OCI-LY1 (cell line): ENCODE measurements around the gene CACNA2D4.

Source experiments
- H2AFZ ChIP-seq: fragments of 200-600 bp; sonication (generic), shearing (Covaris generic); 2 replicates; pipeline ENCODE4 v1.6.0; 2014; ENCODE audit warnings: antibody characterized with exemption, mild to moderate bottlenecking, low read length
- H3F3A ChIP-seq: fragments of 200-600 bp; sonication (generic), shearing (Covaris generic); 2 replicates; pipeline ENCODE4 v1.6.0; 2014; ENCODE audit warnings: mild to moderate bottlenecking, antibody characterized with exemption, low read length, moderate library complexity; ENCODE audit not compliant: insufficient read depth
- H3K27ac ChIP-seq: fragments of 200-600 bp; sonication (generic); 2 replicates; pipeline ENCODE4 v1.5.1; 2014; ENCODE audit warnings: low read length, mixed run types, mild to moderate bottlenecking, low read depth; ENCODE audit not compliant: poor library complexity, severe bottlenecking
- H3K27me3 ChIP-seq: fragments of 200-600 bp; sonication (generic); 2 replicates; pipeline ENCODE4 v1.6.0; 2014; ENCODE audit warnings: antibody characterized with exemption, mild to moderate bottlenecking, low read length, moderate library complexity; ENCODE audit not compliant: insufficient read depth
- H3K36me3 ChIP-seq: fragments of 200-600 bp; sonication (generic); 2 replicates; pipeline ENCODE4 v1.6.1; 2014; ENCODE audit warnings: mild to moderate bottlenecking, antibody characterized with exemption, low read length, moderate library complexity, mixed read lengths; ENCODE audit not compliant: insufficient read depth
- H3K4me1 ChIP-seq: fragments of 200-600 bp; sonication (generic); 2 replicates; pipeline ENCODE4 v1.5.1; 2014; ENCODE audit warnings: mild to moderate bottlenecking, low read length, moderate library complexity; ENCODE audit not compliant: insufficient read depth, severe bottlenecking
- H3K4me2 ChIP-seq: fragments of 200-600 bp; sonication (generic), shearing (Covaris generic); 2 replicates; pipeline ENCODE4 v1.6.1; 2014; ENCODE audit warnings: low read length
- H3K4me3 ChIP-seq: fragments of 200-600 bp; sonication (generic); 2 replicates; pipeline ENCODE4 v1.5.1; 2014; ENCODE audit warnings: low read length, low read depth, mild to moderate bottlenecking, mixed read lengths; ENCODE audit not compliant: poor library complexity, severe bottlenecking
- H3K79me2 ChIP-seq: fragments of 200-600 bp; shearing (Covaris generic); 2 replicates; pipeline ENCODE4 v1.6.1; 2016; ENCODE audit warnings: mixed run types, low read length, mixed read lengths; ENCODE audit not compliant: insufficient read depth
- H3K9ac ChIP-seq: fragments of 200-600 bp; sonication (generic), shearing (Covaris generic); 2 replicates; pipeline ENCODE4 v1.6.1; 2014; ENCODE audit warnings: mild to moderate bottlenecking, low read length, mixed read lengths
- H3K9me2 ChIP-seq: fragments of 200-600 bp; sonication (generic), shearing (Covaris generic); 2 replicates; pipeline ENCODE4 v1.6.1; 2014; ENCODE audit warnings: low read depth, mild to moderate bottlenecking, low read length, mixed read lengths
- H3K9me3 ChIP-seq: fragments of 200-600 bp; shearing (Covaris generic); 2 replicates; pipeline ENCODE4 v1.6.1; 2014; ENCODE audit warnings: low read length, mixed read lengths
- H4K20me1 ChIP-seq: fragments of 200-600 bp; sonication (generic), shearing (Covaris generic); 2 replicates; pipeline ENCODE4 v1.6.0; 2016; ENCODE audit warnings: mild to moderate bottlenecking, low read length; ENCODE audit not compliant: insufficient read depth
- CTCF ChIP-seq: fragments of 200-600 bp; sonication (generic), shearing (Covaris generic); IDR thresholded peaks from 2 replicates; pipeline ENCODE4 v1.5.1; 2017; ENCODE audit warnings: mild to moderate bottlenecking, antibody characterized with exemption, low read length, moderate library complexity, mixed read lengths
- EZH2 ChIP-seq: fragments of 200-600 bp; sonication (generic), shearing (Covaris generic); IDR thresholded peaks from 2 replicates; pipeline ENCODE4 v1.8.0; 2017; ENCODE audit warnings: borderline replicate concordance, mixed run types, mild to moderate bottlenecking, antibody characterized with exemption, low read length, moderate library complexity, mixed read lengths

The CACNA2D4 gene

GRCh38 chr12:1812650-1813302 lies 105.7 kb downstream of the CACNA2D4 start:
- Histone ChIP-seq H3K27me3 (peaks cover 19% of the 10 kb centered on the region; the same call in 1 of the 2 replicates), H3K4me3 (no peak overlapping the region), H3K36me3 (no peaks in the 10 kb centered on the region), H4K20me1 (no peaks in the 10 kb centered on the region), H2AFZ (no peak overlapping the region), H3K4me1 (peaks cover 4% of the 10 kb centered on the region), H3F3A (no peaks in the 10 kb centered on the region), H3K9me2 (no peaks in the 10 kb centered on the region), H3K9me3 (no peaks in the 10 kb centered on the region), H3K9ac (no peak overlapping the region), H3K79me2 (no peaks in the 10 kb centered on the region), H3K27ac (no peak overlapping the region), H3K4me2 (no peak overlapping the region)
- TF ChIP-seq CTCF, result no peak
- TF ChIP-seq EZH2, result no peak

DNA sequence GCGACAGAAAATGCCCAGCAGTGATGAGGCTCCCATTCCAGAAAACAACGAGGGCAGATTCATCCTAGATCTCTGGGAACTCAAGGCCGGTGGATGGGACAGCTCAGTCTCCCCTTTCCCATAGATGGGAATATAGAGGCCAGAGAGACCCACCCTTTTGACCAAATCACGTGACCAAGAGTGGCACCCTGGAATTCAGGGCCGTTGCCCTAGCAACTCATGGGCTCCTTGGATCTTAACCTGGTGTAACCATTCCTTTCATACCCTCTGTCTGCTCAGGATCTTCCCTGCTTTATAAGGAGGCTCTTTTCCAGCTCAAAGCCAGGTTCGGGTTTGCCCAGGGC lies 106.5 kb downstream of the CACNA2D4 start:
- Histone ChIP-seq H3K9me2 (no peaks in the 10 kb centered on the region), H3K79me2 (no peaks in the 10 kb centered on the region), H3K27me3 (peaks cover 16% of the 10 kb centered on the region; the same call in 1 of the 2 replicates), H3F3A (no peaks in the 10 kb centered on the region), H3K4me2 (no peak overlapping the region), H3K9me3 (no peaks in the 10 kb centered on the region), H3K4me1 (peaks cover 4% of the 10 kb centered on the region), H2AFZ (no peak overlapping the region), H3K4me3 (no peak overlapping the region), H3K36me3 (no peaks in the 10 kb centered on the region), H4K20me1 (no peaks in the 10 kb centered on the region), H3K27ac (no peak overlapping the region), H3K9ac (no peak overlapping the region)
- no peak for TF ChIP-seq CTCF
- TF ChIP-seq EZH2, result no peak

GRCh38 chr12:1811281-1811947 lies 107.0 kb downstream of the CACNA2D4 start:
- Histone ChIP-seq H3K9ac (no peak overlapping the region), H3K4me2 (no peak overlapping the region), H3K9me3 (no peaks in the 10 kb centered on the region), H3K9me2 (no peaks in the 10 kb centered on the region), H3K4me1 (peaks cover 4% of the 10 kb centered on the region), H3K4me3 (no peak overlapping the region), H3K27ac (no peak overlapping the region), H2AFZ (no peak overlapping the region), H3K27me3 (peaks cover 11% of the 10 kb centered on the region; the same call in 1 of the 2 replicates), H4K20me1 (no peaks in the 10 kb centered on the region), H3F3A (no peaks in the 10 kb centered on the region), H3K36me3 (no peaks in the 10 kb centered on the region), H3K79me2 (no peaks in the 10 kb centered on the region)
- no peak for TF ChIP-seq EZH2
- TF ChIP-seq CTCF, result no peak
